ENCODE results near the gene GNAS.
"Not testable (repeated sequence)": the region's sequence is repeated elsewhere in the genome, so short reads cannot be mapped to it uniquely, and the experiment has no call there.

The GNAS gene

DNA sequence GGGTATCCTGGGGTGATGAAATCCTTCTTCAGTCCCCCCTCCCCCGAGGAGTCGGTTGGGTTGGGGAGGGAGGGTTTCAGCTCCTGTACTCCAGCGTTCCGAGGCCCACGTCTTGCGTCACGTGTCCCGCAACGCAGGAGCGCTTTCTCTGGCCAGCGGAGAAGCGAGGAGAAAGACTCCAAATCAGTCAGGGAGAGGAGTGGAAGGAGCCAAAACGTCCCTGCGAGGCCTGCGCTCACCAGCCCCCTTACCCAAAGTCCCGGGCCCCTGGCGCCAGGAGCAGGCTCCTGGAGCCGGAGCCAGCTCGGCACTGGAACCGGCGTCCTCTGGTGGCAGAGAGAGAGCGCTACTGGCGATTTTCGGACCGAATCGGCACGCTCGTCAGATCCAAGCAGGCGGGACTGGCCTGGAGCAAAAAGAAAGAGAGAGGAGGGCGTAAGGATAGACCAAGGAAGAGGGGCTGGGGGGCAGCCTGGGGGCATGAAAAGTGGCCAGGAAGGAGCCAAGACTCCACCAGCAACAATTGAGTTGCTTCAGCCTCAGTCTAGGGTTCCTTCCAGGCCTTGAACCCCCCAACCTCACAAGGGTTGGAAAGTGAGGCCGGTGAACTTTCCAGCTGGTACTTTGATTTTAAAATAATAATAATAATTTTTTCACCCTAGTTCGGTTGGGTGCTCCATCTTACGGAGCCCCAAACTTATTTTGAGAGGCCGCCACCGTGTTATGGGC lies at the start of gene GNAS:
GNAS (plus strand) TSS at position 174 of the 729 bp plus-strand sequence.
- no peak for DNase-seq

DNA sequence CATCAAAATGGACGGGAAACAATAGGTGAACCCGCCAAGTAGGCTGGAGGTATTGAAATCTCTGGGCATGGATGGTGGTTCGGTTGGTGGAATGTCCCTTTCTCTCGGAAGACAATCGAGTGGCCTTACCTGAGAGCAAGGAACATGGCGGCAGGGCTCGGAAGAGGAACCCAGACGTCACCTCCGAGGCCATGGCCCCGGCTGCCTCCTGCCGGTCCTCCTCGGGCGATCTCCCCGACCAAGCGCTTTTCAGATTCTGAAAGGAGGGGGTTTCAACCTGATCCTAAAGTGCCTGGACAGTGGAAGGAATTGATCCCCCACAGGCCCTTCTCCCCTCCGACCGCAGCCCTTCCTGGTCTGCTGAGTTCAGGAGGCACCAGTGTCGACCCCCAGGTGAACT lies 49.0 kb upstream of the GNAS start:
- no peak for DNase-seq

DNA sequence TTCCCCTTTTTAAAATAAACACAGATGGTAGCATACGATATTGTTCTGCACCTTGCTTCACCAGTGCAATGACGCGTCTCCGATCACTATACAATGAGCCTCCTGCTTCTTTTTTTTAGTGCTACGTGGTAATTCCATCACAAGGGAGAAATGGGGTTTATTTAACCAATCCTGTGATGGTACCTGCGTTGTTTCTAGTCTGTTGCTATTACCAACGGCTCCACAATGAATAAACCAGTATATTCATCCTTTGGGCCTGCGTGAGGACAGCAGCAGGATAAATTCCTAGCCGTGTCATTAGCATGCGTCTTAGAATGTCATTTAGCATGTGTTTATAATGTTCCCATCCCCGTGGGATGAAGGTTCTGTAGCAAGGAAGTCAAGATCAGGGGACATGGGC lies 44.7 kb upstream of the GNAS start:
- no peak for DNase-seq

DNA sequence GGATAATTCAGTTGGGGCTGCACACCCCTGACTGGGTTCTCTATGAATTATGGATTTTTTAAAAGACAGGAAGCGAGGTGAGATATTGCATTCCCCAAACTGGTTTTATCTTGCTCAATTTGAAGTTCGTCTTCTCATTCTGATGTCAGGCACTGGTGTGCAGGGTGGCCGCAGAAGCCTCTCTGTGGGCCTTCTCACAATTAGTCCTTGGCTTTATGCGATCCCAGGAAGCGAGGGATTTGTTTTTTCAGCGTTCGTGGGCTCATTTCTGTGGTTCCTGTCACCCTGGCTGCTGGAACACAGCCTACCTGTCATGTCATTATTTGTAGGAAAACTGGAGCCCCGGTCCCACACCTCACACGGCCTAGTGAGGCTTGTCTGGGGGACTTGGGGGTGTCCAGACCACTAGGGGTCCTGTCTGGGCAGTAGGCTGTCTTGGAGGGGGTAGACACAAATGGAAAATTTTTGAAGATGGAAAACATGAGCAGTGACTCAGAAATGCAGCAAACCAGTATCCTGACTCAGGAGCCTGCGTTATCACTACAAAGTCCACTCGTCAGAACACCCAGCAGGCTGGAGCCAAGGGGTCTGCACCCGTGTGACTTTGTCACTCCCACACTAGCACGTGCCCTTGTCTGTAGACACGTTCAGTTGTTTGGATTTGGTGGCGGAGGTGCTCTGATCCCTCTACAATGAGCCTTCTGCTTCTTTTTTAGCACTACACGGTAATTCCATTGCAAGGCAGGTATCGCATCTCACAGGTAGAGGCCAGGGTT lies 44.1 kb upstream of the GNAS start:
- no peak for DNase-seq

DNA sequence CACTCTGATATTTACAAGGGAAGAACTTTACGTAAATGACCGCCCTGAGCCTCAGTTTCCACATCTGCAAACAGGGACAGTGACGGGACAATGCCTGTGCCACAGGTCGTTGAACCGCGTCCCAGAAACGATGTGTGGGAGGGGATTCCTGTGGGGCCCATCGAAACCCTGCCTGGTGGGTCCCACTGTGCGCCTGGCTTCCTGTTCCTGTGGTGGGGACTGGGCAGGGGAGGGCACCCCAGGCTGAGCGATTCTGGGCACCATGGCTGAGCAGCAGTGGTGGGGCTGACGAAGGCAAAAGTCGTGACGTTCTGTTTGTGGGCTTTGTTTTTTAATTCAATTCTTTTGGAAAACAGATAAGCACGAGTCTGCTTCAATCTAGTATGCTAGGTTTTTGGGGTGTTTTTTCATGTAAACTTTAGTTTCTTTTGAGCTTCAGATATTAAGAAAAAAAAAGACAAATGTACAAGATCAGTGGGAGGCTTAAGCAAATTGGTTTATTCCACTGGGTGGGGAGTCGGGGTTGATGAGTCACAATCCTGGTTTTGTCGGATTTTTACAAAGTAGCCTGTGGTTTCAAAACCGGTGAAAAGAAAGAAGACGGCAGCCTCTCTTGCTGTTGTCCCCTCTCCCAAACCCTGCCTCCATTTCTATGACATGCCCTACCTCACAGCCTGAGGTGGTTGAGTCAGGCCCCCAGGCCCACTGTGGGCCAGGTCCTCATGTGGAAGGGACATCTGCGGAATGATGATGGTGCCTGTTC lies 42.2 kb upstream of the GNAS start:
- DNase-seq = no peak

DNA sequence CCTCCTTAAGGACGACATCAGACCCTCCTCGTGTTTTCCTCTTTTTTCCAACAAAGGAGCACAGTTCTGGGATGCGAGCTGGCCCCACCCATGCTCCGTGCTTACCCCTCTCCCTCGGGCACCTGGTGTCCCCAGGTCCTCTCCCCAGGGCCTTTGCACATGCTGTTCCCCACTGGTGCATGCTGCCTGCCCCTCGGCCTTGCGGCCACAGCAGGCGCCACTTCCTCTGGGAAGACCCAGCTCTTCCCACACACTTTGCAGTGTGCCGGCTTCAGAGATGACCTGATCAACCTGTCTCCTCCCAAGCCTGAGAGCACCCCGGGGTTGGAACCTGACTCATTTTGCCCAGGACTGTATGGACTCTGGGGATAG lies 41.7 kb upstream of the GNAS start:
- DNase-seq = no peak

DNA sequence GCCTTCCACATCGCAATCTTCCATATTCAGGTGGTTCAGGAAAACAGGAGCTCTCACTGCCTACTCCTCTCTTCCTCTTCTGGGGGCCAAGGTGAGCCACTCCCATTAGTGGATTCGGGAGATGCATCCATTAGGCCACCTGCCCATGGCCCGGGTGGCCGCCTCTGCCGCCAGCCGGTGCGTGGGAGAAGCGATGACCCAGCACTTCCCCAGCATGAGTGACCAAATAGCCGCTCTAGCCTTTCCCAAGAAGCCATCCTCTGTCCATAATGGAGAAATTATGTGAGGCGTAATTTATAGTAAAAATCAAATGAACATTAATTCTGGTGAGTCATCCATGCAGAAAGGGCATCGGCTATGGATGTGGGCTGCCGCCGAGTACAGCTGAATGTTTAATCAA lies 41.2 kb upstream of the GNAS start:
- DNase-seq = no peak

DNA sequence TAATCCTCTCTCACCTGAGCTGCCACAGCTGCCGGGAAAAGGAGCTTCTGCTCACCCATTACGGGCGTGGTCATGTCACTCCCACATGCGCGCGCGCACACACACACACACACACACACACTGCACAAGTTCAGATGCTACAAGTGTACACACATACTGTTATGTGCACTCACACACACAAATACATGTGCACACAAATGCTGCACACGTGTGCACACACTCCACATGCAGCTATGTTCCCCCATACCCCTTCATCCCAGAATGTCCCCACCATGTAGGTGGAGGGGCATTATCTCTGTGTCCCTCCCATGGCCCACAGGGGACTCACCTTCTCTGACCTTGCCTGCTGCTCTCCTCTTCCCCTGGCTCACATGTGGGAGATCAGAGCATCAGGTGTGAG lies 39.1 kb upstream of the GNAS start:
- DNase-seq = no peak

DNA sequence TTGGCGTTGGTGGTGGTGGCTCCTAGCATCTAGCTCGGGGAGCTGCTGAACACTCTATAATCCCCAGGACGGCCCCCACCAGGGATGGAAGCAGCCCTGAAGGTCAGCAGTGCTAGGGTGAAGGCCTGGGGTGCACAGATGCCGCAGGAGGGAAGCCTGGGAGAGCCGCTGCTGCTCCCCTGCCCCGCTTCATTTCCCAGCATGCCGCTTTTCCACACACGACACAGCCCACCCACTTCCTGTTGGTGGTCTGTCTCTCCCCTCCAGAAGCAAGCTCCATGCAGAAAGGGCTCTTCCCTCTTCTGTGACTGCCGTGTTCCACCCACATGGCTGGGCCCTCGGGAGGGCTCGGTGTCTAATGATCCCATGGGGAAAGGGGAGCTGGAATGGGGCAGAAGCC lies 37.1 kb upstream of the GNAS start:
- no peak for DNase-seq

DNA sequence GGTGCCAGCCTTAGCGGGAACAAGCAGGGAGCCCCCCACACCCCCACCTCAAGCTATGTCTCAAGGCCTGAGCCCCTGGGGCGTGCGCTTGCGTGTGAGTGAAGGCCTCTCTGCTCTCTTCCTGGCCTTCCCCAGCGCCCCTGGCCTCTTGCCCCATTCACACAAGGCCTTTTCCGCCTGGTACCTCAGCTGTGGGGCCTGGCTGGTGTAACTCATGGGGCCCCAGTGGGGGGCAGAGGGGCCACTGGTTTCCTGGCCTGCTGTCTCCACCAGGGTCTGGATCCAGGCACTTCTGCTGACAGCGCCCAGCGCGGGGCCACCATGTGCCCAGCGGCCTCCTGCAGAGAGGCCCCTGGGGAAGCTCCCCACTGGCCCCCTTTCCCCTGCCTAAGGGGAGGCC lies 36.5 kb upstream of the GNAS start:
- DNase-seq = no peak

DNA sequence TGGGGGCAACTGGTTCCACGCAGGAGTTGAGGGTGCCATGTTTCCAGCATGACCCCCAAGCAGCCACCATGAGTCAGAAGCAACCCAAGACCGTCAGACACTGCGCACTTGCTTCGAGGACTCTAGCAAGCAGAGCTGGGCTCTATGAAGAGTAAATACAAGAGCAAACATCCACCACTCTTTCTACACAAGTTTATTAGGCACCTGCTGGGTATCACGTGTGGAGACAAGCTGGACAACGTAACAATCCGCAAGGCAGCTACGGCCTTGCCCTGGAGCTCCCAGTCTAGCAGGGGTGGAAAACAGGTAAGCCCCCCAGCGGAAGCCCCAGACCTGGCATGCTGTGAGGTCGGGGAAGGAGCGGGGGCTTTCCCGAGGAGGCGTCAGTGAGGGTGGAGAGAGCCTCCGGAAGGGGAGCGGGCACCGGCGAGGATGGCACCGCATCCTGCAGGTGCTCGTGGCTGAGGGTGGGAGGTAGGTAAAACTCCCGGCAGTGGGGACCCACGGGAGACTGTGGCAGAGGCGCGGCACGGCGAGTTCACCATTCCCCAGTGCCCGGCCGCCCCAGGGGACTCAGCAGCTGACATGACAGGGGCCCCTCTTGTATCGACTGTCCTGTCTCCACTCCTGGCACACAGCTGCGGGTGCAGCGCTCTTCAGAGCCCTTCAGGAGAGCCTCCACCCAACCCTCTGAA lies 35.4 kb upstream of the GNAS start:
- no peak for DNase-seq

DNA sequence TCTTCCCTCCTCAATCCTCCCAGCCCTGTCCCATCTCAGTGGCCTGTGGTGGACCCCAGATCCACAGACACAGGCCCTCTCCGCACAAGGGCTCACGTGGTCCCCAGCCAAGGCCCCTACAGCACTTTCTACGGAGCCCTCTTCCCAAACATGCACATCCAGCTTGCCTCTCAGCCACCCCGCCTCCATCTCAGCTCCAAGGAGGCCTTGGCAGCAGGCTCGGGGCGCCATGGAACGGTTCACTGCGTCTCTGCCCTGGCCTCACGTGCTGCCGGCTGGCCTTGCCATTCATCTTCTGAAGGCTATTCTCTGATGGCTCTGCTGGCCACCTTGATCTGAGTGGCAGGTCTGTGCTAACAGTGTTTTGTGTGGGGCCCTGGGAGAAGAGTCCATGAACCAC lies 34.8 kb upstream of the GNAS start:
- no peak for DNase-seq

DNA sequence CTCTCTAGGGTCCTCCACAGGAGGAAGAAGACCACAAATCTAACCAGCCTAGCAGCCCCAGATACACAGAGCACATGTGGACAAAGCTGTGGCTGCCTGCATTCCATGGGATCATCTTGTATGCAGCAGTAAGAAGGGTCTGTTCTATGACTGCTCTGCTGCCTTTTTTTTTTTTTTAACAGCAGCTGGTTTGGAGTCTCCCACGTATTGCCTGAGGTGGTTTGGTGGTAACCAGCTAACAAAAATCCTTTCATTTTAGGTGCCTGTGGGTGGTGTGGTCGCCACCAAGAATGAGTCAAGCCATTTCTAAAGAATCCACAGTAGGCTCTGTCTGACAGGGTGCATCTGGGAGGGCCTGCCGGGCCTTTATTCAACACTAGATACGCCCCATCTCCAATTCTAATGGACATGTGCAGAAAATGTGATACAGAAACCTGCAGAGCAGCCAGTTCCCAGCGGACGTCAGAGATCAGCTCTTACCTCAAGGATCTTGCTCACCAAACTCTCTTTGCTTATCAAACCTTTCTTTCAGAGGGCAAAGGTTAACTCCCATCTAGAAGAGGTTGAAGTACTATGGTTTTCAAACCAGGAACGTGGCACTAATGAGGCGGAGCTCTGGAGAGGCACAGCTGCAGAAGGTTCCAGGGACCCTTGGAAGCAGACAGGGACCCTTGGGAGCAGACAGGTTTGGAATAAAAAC lies 33.8 kb upstream of the GNAS start:
- no peak for DNase-seq

DNA sequence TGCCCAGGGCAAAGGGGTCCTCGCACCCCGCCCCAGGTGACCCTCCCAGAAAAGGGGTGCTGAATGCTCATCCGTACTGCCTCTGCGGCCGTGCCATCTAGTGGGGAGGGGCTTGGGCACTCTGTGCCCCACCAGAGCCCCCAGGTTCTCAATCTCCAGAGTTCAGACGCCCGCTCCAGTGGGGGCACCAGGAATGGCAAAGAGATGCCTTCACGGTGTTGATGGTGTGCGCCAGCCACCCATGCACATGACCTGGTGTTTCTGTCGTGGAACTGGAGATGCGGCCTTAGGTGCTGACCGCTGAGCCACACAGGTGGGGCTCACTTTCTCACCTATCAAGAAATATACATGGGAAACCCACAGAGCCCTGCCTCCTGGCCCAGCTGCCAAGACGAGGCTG lies 32.6 kb upstream of the GNAS start:
- no peak for DNase-seq

DNA sequence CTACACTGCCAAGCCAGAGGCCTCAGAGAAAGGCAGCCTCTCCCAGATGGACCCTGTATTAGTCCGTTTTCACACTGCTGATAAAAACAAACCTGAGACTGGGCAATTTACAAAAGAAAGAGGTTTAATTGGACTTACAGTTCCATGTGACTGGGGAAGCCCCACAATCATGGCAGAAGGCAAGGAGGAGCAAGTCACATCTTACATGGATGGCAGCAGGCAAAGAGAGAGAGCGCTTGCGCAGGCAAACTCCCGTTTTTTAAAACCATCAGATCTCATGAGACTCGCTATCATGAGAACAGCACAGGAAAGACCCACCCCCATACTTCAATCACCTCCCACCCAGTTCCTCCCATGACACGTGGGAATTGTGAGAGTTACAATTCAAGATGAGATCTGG lies 32.0 kb upstream of the GNAS start:
- DNase-seq = not testable (repeated sequence)

DNA sequence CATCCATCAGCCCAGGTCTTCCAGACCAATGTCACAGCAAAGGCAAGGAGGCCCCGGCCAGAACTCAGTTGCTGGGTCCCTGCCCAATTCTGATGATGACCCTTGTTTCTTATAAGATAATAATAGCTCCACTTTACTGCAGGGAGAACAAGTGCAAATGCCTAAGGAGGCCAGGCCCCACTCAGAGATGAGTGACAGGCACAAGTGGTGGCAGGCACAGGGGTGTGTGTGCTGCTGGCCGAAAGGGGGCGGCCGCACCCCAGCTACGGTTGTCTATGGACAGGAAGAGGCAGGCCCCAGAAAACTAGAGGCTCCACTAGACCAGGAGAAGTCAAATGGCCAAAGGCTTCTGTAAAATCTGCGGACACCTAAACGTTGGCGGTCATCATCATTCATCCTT lies 30.4 kb upstream of the GNAS start:
- no peak for DNase-seq

DNA sequence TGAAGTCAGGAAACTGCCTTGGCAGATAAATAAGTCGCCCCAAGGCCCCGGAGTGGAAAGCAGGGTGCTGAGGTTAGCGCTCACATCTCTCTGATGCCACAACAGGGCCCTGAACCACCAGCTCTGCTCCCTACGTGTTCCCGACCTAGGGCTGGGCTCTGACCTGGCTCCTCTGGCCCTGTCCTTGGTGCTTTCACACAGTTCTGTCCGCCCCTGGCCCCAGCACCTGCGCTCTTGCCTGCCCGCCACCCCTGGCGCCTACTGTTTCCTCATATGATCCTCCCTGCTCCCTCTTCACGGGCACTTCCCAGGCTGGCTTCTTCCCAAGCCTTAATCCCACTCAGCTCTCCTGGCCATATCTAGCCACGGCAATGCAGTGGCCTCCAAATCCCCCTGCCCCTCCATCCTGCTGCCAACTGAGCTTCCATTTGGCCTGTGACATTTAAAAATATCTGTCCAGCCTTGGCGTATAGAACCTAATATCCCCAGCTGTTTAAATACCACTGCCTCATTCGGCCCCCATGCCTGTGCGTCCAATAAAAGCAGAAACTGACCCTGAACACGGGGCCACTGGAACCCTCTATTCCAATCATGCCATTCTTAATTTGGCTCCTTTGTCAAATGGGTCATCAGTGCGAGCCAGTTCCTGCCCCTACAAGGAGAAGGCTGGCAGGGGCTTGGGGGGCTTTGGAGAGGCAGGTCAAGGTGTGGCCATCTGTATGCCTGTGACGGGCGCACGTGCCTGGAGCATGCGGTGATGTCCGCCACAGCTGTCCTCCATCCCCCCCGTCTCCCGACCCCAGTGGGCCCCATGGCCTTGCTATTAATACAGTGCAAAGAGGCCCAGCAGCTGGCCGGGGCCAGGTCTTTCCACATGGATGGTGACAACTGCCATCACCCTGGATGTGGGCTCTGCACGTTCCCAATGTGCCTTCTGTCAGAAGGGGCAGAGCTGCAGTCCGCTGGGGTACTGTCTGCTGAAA lies 29.5 kb upstream of the GNAS start:
- no peak for DNase-seq

DNA sequence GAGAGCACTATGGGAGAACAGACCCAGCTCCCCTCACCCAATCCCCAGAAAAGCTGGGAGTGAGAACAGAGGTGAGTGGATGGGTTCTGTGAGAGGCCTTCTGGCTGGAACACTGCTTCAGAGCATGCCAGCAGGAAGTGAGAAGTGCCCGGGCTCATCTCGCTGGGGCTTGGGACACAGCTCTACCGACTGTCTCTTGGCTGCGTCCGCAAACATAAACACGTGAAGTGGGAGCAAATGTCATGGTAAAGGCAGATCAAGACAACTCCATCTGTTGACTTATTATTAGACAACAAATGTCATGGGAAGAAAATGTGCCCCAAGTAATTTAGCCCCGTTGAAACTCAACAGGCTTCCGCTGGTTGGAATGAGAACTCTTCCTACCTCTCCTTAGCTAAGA lies 27.7 kb upstream of the GNAS start:
- DNase-seq = no peak

DNA sequence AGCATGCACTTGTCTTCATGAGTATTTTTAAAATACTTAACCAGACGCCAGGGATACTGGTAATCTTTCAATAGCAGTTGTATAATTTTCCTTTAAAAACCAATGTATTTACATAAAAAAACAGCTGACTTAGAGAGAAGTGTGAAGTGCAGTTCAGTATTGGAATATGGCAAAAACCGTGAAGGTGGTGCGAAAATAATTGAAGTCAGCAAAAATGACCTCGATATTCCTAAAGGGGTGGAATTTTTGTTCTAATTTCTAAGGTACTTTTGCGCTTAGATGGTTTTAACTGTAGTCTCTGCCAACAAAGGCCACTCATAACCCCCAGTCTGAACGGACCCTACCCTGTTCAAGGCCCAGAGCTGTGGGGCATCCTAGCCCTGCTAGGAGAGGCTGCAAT lies 27.1 kb upstream of the GNAS start:
- DNase-seq = no peak

DNA sequence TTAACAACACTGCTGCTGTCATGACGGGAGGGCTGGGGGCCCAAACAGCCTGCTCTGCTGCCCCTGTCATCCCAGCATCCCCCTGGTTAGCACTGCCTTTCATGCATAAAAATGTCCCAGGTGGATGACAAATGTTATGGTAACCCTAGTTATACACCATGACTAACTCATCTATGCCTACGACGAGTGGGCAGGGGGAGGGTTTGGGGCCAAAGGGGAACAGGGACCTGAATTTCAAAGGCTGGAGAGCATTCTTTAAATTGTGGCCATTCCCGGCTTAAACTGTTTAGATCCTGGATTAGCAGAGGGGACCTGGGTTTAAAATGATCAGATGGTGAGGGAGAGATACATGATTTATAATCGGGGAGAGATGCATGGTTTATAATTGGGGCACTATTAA lies 26.2 kb upstream of the GNAS start:
- no peak for DNase-seq

DNA sequence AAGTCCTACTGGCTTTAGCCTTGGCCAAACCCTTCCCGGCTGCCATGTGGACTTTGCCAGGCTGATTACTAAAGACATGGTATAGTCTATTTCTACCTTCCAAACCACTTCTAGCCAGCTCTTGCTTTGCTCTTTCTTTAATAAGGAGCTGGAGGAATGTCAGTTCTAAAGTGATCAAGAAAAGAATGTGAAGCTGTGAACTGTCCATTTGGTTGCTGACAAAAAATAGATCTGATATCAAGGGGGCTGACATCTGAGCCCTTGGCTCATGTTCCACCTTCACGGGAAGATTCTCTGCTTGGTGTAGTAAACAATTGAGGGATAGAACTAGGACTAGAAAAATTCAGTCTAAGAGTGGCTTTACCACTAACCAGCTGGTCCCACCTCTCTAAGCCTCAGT lies 24.4 kb upstream of the GNAS start:
- no peak for DNase-seq

DNA sequence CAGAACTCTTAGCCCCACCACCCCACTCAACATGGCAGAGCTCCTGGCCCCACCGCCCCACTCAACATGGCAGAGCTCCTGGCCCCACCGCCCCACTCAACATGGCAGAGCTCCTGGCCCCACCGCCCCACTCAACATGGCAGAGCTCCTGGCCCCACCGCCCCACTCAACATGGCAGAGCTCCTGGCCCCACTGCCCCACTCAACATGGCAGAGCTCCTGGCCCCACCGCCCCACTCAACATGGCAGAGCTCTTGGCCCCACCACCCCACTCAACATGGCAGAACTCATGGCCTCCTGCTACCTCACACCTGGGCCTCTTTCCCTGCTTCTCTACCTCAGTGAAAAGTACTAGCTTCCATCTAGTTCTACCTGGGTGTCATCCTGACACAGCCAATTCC lies 23.7 kb upstream of the GNAS start:
- DNase-seq = not testable (repeated sequence)

Data from NCI-H2227 treated with DMSO at 0.1 percent for 48 hours (cell line).